HepG2 (cell line): ENCODE measurements around the gene MINDY1. TPM values are rescaled to one million over a fixed set of nuclear protein-coding genes. Genes with fewer than 3 reads are reported as not detected.

Experiments
- ARID2 ChIP-seq: sonication (generic); formaldehyde crosslinking; IDR thresholded peaks from 2 replicates; pipeline ENCODE4 v1.8.1; 2022; ENCODE audit warnings: mild to moderate bottlenecking, missing genetic modification reagents, borderline replicate concordance
- DMAP1 ChIP-seq: IDR thresholded peaks from 2 replicates; pipeline ENCODE4 v1.6.1; 2016
- GABPB1 ChIP-seq: IDR thresholded peaks from 2 replicates; pipeline ENCODE4 v1.6.1; 2016; ENCODE audit warnings: mild to moderate bottlenecking, missing genetic modification reagents, moderate library complexity, missing compliant biosample characterization
- HDAC2 ChIP-seq: sonication (generic); formaldehyde crosslinking; IDR thresholded peaks from 2 replicates; pipeline ENCODE4 v1.4.0; 2020; ENCODE audit warnings: missing genetic modification reagents
- MTA3 ChIP-seq: sonication (generic); formaldehyde crosslinking; IDR thresholded peaks from 2 replicates; pipeline ENCODE4 v1.4.0; 2020; ENCODE audit warnings: missing genetic modification reagents
- RBFOX2 ChIP-seq: fragments of 200-400 bp; formaldehyde crosslinking; IDR thresholded peaks from 2 replicates; pipeline ENCODE4 v1.6.1; 2017; ENCODE audit warnings: low read depth, mild to moderate bottlenecking, low read length
- SMAD9 ChIP-seq: sonication (generic); formaldehyde crosslinking; IDR thresholded peaks from 2 replicates; pipeline ENCODE4 v1.5.1; 2020; ENCODE audit warnings: mild to moderate bottlenecking, missing genetic modification reagents
- ZBTB26 ChIP-seq: IDR thresholded peaks from 2 replicates; pipeline ENCODE4 v1.6.1; 2016; ENCODE audit warnings: missing compliant biosample characterization, missing genetic modification reagents, borderline replicate concordance
- ZBTB42 ChIP-seq: sonication (generic); formaldehyde crosslinking; IDR thresholded peaks from 2 replicates; pipeline ENCODE4 v1.5.0; 2020; ENCODE audit warnings: mild to moderate bottlenecking, missing genetic modification reagents
- ZFYVE20 ChIP-seq: sonication (generic); formaldehyde crosslinking; IDR thresholded peaks from 2 replicates; pipeline ENCODE4 v1.8.0; 2023; ENCODE audit warnings: low read depth, mild to moderate bottlenecking, moderate library complexity, missing genetic modification reagents, borderline replicate concordance
- ZNF160 ChIP-seq: sonication (generic); formaldehyde crosslinking; IDR thresholded peaks from 2 replicates; pipeline ENCODE4 v1.8.0; 2022; ENCODE audit warnings: mild to moderate bottlenecking, inconsistent platforms, missing genetic modification reagents
- ZNF225 ChIP-seq: sonication (generic); formaldehyde crosslinking; IDR thresholded peaks from 2 replicates; pipeline ENCODE4 v1.4.0; 2020; ENCODE audit warnings: mild to moderate bottlenecking, missing genetic modification reagents
- ZNF3 ChIP-seq: IDR thresholded peaks from 2 replicates; pipeline ENCODE4 v1.7.0; 2017; ENCODE audit warnings: inconsistent platforms
- ZNF337 ChIP-seq: sonication (generic); formaldehyde crosslinking; IDR thresholded peaks from 2 replicates; pipeline ENCODE4 v1.5.1; 2020; ENCODE audit warnings: missing genetic modification reagents, low read depth, mild to moderate bottlenecking, borderline replicate concordance
- ZNF501 ChIP-seq: sonication (generic); formaldehyde crosslinking; IDR thresholded peaks from 2 replicates; pipeline ENCODE4 v1.5.1; 2020; ENCODE audit warnings: mild to moderate bottlenecking, moderate library complexity, missing genetic modification reagents
- ZNF784 ChIP-seq: sonication (generic); formaldehyde crosslinking; IDR thresholded peaks from 2 replicates; pipeline ENCODE4 v1.5.1; 2020; ENCODE audit warnings: missing genetic modification reagents, mild to moderate bottlenecking, borderline replicate concordance
- ZSCAN22 ChIP-seq: sonication (generic); formaldehyde crosslinking; IDR thresholded peaks from 2 replicates; pipeline ENCODE4 v1.4.0; 2020; ENCODE audit warnings: mild to moderate bottlenecking, missing genetic modification reagents
- polyA plus RNA-seq, 8 experiments: library from polyadenylated mRNA; depleted of rRNA in 3 of 8; stranded (reverse) in 7 of 8; unstranded in 1 of 8; fragments of >200 nt; fragmentation: Illumina TruSeq in 4 of 8; extraction: Trizol in 4 of 8; gene quantifications; 2 replicates each; pipeline versions ENCODE4 v1.2.1 to v1.2.3, GENCODE V29; 2011 to 2016; ENCODE audit warnings: low read depth in 4 of 8, missing spikeins in 1 of 8, mixed read lengths in 1 of 8; ENCODE audit not compliant: insufficient read depth in 1 of 8
- total RNA-seq, 5 experiments: library from RNA; depleted of rRNA; stranded (reverse); fragments of >200 nt; fragmentation: Illumina TruSeq; extraction: Trizol; gene quantifications; 2 replicates each; pipeline ENCODE4 v1.2.3, GENCODE V29; 2016; ENCODE audit warnings: low read depth in 1 of 5
- TF ChIP-seq, protein P1 (sequence below): sonication (generic); formaldehyde crosslinking; IDR thresholded peaks from 2 replicates; pipeline ENCODE4 v1.4.0; 2020; ENCODE audit warnings: missing genetic modification reagents
- TF ChIP-seq, protein P2 (sequence below): IDR thresholded peaks from 2 replicates; pipeline ENCODE4 v1.6.1; 2016

Gene MINDY1
- total and polyA plus RNA-seq, 2 of the 13 experiments (the other 11 are each of a cell fraction or from before 2014, with no cell fraction given): 11.1 to 15.0 TPM

GRCh38 chr1:150979092-150980056 is 27.3 kb downstream of the MINDY1 start (continued):
- TF ChIP-seq, protein P1, sequence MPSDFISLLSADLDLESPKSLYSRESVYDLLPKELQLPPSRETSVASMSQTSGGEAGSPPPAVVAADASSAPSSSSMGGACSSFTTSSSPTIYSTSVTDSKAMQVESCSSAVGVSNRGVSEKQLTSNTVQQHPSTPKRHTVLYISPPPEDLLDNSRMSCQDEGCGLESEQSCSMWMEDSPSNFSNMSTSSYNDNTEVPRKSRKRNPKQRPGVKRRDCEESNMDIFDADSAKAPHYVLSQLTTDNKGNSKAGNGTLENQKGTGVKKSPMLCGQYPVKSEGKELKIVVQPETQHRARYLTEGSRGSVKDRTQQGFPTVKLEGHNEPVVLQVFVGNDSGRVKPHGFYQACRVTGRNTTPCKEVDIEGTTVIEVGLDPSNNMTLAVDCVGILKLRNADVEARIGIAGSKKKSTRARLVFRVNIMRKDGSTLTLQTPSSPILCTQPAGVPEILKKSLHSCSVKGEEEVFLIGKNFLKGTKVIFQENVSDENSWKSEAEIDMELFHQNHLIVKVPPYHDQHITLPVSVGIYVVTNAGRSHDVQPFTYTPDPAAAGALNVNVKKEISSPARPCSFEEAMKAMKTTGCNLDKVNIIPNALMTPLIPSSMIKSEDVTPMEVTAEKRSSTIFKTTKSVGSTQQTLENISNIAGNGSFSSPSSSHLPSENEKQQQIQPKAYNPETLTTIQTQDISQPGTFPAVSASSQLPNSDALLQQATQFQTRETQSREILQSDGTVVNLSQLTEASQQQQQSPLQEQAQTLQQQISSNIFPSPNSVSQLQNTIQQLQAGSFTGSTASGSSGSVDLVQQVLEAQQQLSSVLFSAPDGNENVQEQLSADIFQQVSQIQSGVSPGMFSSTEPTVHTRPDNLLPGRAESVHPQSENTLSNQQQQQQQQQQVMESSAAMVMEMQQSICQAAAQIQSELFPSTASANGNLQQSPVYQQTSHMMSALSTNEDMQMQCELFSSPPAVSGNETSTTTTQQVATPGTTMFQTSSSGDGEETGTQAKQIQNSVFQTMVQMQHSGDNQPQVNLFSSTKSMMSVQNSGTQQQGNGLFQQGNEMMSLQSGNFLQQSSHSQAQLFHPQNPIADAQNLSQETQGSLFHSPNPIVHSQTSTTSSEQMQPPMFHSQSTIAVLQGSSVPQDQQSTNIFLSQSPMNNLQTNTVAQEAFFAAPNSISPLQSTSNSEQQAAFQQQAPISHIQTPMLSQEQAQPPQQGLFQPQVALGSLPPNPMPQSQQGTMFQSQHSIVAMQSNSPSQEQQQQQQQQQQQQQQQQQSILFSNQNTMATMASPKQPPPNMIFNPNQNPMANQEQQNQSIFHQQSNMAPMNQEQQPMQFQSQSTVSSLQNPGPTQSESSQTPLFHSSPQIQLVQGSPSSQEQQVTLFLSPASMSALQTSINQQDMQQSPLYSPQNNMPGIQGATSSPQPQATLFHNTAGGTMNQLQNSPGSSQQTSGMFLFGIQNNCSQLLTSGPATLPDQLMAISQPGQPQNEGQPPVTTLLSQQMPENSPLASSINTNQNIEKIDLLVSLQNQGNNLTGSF (CRISPR knock-in tag): no peak
- TF ChIP-seq ZNF501 (CRISPR knock-in tag) (0 out of 2 replicates have a peak, but pooled peaks have one; percentile 24), ZNF225 (CRISPR knock-in tag) (no peak), ZBTB26 (CRISPR knock-in tag) (no peak), ZNF784 (no peak), HDAC2 (CRISPR knock-in tag) (peak; percentile 57), ZBTB42 (CRISPR knock-in tag) (0 out of 2 replicates have a peak, but pooled peaks have one; percentile 48), RBFOX2 (no peak), MTA3 (CRISPR knock-in tag) (no peak), ZNF337 (no peak), SMAD9 (CRISPR knock-in tag) (no peak), DMAP1 (0 out of 2 replicates have a peak, but pooled peaks have one; percentile 50), ZFYVE20 (CRISPR knock-in tag) (no peak), GABPB1 (peak; percentile 30; the same call in 1 of the 2 replicates), ZNF3 (CRISPR knock-in tag) (no peak), ZSCAN22 (no peak), ZNF160 (CRISPR knock-in tag) (no peak), ARID2 (CRISPR knock-in tag) (no peak)
- TF ChIP-seq, protein P2, sequence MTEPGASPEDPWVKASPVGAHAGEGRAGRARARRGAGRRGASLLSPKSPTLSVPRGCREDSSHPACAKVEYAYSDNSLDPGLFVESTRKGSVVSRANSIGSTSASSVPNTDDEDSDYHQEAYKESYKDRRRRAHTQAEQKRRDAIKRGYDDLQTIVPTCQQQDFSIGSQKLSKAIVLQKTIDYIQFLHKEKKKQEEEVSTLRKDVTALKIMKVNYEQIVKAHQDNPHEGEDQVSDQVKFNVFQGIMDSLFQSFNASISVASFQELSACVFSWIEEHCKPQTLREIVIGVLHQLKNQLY: no peak
